ENCODE data around the gene FECH.
"Not testable (repeated sequence)": the region's sequence is repeated elsewhere in the genome, so short reads cannot be mapped to it uniquely, and the experiment has no call there.

FECH gene

DNA sequence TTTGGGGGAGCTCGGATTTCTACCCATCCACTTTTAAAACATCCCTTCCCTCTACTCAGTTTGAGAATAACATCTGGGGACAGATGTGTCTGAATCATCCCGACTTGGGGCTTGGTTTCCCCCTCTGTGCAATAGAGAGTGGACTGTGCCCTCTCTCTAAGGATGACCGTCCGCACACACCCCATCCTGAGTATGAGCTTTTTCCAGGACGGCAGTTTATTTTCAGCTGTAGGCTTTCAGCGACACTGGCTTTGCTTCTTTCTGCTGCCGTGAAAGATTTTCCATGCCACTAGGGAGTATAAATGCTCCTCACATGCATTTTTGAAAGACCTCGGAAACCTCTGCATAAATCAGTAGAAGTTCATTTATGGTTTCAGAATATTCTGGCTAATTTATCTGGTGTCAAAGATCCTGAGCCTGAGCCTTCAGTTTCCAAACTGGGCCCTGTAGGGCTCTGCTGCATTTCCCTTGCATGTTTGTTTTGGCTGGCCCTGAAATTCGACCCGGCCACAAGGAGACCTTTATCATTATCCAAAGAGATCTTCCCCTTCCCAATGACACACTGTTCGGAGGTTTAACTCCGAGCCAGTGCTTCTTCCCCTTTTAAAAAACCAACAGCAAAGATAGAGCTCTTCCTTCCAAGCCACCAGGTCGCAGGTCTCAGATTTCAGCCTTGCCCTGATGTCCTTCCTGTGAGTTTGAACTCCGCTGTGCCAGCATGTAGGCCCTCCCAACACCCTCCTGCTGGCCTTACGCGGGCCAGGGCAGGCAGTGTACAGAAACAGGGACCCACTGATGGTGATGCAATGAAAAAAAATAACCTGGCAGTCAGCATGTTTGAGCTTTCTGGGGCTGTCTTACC lies 53.3 kb downstream of the FECH start:
- DNase-seq (ENCODE audit: low spot score) = no peak

DNA sequence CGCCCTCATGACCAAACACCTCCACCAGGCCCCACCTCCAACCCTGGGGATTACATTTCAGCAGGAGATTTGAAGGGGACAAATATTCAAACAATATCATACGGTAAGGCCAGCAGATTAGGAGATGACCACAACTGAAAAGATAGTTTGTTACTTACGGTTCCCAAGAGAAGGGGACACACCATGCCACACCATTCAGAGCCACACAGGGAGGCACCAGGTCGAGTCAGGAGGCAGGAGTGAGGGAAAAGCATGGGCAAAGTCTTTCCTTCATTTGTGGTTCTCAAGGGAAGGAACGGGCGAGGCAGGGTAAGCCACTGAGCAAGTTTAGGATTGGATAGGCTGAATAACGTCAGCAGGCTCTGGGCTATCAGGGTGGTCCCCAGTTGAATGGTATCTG lies 57.4 kb downstream of the FECH start:
- DNase-seq (ENCODE audit: low spot score) = no peak

DNA sequence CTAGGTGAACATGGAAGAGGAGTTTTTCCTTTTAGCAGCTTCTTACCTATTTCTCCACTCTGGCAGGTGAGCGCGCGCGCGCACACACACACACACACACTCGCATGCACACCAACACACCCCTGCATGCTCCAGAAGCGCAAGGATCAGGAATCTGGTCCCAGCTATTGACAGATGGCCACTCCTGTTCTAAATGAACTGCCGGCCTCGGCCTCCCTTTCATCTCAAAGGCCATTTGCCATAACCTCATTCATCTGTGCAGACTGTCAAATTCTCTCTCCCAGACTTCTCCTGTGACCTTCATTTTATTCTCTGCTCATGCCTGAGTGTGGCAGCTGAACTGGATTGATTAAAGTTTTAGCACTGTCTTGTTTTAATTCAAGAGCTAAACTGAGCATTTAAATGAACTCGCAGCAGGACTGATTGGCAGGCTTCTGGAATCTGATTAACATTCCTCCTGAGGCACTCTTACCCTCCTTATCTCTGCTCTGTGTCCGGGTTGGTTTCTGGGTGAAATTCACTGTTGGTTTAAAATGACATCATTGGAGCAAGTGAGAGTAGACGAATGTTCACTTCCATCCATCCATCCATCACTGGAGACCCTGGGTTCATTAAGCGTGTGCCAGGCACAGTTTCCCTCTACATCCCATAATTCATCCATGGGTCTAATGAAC lies 58.8 kb downstream of the FECH start:
- peak; percentile 5 for DNase-seq (ENCODE audit: low spot score)

DNA sequence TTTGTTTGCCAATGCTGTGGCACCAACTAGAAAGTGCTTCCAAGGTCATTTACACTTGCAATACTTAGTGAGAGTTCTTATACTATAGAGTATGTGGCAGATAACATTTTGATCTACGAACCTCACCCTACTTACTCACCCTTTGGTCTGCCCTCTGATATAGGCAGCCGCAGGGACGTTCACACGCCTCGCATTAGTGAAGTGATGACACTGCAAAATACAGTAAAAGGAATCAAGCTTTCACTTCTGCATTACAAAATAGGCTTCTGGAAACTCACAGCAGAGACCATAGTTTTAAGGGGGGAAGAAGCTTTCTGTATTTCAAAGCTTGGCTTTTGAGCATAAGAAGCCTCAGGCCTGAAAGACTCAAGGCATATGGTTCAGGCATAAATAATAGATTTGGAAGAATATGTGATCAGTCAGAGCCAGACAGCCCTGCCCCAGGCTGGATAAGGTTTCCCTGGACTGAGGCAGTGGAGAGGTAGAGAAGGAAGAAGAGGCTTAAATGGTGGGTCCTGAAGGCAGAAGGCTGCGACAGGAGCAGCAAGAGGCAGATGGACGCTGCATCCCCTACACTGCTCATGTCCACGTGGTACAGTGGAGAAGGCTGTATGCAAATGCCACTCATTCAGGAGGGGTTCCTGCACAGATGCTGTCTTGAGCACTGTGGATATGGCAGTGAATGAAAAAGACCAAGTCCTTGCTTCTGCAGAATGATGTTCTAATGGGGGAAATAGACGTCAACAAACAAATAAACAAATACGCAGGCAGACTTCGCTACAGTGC lies 63.1 kb downstream of the FECH start:
- DNase-seq (ENCODE audit: low spot score) = no peak

DNA sequence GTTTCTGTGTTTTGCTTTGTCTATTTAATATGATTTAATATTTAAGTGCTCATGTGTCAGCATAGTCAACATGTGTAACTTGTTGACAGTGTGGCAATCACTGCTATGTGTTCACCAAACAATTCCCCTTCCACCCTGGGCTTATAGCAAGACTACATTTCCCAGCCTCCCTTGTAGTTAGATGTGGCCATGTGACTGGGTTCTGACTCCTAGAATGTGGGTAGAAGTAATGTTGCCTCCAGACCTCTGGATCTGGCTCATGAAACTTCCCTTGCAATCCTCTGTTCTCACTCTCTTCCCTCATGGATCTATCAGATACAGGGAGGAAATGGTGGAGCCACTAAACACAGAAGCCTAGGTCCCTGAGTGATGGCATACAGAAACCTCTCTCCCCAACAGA lies 64.2 kb downstream of the FECH start:
- DNase-seq (ENCODE audit: low spot score) = not testable (repeated sequence)

DNA sequence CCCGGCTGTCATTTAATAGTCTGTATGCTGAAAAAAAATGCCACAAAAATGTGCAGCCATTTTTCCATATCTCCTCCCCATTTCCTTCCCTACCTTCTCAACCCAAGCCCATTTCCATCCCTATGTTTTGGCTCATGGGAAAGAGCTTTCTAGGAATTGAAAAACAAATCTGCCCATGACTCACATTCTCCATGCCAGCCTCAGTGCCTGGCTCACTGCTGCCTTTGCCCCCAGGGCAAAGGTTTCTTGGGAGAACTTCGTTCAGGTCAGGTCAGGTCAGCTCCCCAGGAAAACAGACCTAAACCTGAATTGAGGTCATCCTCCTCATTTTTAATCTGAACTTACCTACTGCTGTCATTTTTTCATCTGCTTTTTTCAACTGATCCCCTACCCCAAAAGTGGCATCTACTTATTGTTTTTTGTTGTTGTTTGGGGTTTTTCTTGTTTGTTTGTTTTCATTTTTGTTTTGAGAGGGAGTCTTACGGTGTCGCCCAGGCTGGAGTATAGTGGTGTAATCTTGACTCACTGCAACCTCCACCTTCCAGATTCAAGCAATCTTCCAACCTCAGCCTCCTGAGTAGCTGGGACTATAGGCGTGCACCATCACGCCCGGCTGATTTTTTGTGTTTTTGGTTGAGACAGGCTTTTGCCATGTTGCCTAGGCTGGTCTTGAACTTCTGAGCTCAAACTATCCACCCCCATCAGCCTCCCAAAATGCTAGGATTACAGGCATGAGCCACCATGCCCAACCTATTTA lies 66.7 kb downstream of the FECH start:
- no peak for DNase-seq (ENCODE audit: low spot score)

DNA sequence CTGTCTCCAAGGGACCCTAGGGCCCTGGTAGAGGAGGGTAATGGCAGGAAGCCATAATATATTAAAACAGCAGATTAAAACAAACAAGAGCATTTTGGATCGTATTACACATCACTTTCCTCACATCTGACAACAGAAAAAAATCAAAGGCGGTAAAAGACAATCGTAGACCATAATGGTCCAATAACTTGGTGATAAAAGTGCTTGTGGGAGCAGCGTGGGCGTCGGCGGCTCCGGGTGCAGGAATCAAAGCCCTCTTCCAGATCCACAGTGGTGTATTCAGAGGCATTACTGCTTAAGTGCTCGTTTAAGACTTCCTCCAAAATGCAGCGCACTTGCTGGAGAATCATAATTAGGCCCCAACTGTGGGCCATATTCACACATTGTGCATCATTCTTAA lies 68.0 kb downstream of the FECH start:
- peak; percentile 84 for DNase-seq (ENCODE audit: low spot score)

DNA sequence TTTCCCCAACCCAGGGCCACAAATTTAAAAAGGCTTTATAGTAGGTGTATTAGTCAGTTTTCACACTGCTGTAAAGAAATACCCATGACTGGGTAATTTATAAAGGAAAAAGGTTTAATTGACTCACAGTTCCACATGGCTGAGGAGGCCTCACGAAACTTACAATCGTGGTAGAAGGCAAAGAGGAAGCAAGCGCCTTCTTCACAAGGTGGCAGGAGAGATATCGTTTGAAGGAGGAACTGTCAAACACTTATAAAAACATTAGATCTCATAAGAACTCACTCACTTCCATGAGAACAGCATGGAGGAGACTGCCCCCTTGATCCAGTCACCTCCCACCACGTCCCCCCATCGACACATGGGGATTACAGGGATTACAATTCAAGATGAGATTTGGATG lies 70.4 kb downstream of the FECH start:
- no peak for DNase-seq (ENCODE audit: low spot score)

DNA sequence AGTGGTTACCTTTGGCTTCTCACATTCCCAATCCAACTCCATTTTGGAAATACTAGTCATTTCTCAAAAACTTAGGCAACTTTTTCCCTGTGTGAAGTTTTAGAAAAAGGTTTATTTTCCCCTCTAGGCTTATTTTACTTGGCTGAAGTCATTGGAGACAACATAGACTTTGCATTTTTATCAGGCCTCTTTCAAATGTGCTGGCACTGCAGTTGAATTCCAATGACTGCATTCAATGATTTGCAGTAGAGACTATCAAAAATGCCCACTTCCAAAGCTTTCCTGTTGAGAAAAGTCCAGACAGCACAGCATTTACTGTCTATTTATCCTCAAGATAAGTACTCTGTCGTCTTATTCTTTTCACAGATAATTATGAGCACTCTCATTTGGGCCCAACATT lies 81.3 kb downstream of the FECH start:
- DNase-seq (ENCODE audit: low spot score) = no peak

DNA sequence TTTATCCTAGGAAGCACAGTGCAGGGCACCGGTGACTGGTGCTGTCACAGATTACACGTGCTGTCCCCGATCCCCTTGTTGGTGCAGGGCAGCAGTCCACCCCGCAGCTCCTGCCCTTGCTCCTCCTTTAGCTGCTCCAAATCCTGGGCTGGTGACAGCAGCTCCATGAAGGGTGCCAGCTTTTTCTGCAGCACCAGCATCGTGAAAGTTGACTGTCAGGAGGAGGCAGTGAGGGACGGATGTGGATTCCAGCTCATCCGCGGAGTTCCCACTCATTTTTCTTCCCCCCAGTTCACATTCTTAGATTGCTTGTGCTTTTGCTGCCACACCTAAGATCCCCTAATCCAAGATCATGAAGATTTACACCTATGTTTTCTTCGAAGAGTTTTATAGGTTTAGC lies 83.9 kb downstream of the FECH start:
- no peak for DNase-seq (ENCODE audit: low spot score)

DNA sequence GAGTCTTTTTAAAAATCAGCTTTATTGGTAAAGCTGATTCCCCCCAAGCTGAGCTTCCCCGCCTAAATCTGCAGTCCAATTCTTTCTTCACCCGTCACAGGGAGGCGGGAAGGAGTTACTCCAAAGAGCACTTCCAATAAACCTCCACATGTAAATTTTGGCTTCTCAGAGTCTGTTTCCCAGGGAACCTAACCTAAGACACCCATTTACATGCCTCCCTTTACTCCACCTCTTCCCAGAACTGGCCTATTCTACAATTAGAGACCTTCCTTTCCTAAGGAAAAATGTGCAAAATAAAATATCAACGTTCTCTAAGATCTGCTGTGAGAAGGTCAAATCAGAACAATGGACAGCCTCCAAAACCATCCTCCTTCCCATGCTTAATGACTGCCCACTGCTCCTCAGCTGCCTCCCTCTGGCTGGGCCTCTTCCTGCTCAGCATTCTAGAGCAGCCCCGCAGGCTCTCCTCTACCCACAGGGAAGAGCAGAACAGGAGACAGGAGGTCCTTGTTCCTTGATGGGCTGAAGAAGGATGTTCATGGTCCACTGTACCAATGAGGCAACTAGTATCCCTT lies 87.7 kb downstream of the FECH start:
- DNase-seq (ENCODE audit: low spot score) = no peak

All from SW480 (cell line).